B cell (primary cell): Measurements from ENCODE around the gene MTHFD1L. TPM values are rescaled to one million over a fixed set of nuclear protein-coding genes. Genes with fewer than 3 reads are reported as not detected.

Experiments used
- ATAC-seq: fragments of 200-7000 bp; cut with Tn5 transposase; one replicate; pipeline ENCODE4 v1.10.0; 2021; ENCODE audit warnings: low read depth, mild to moderate bottlenecking, moderate number of reproducible peaks, moderate library complexity
- CTCF ChIA-PET: fragments of 350-600 bp; sonication (Branson Sonifier 250); formaldehyde crosslinking; loops from one replicate; lab custom pipeline; 2021; ENCODE audit warnings: antibody characterized with exemption, inconsistent platforms; lab: Charles Lee
- POLR2A ChIA-PET: fragments of 350-600 bp; sonication (Branson Sonifier 250); formaldehyde crosslinking; loops from one replicate; lab custom pipeline; 2021; ENCODE audit warnings: antibody characterized with exemption; lab: Charles Lee
- DNase-seq: peaks from one replicate; pipeline ENCODE4 v3.0.0; 2013
- H2AFZ ChIP-seq: 2 replicates; pipeline ENCODE4 v1.6.1; 2012; ENCODE audit warnings: mild to moderate bottlenecking, low read depth, low read length; ENCODE audit not compliant: insufficient read depth, poor library complexity, severe bottlenecking
- H3K27ac ChIP-seq, 2 donors: 1 replicate in 1 of 2; 2 replicates in 1 of 2; pipeline ENCODE4 v1.5.1; 2012 to 2013; ENCODE audit warnings: low read length in 2 of 2, mild to moderate bottlenecking in 2 of 2, moderate library complexity in 1 of 2
- H3K27me3 ChIP-seq, 4 experiments: fragments of 200-600 bp in 1 of 4; sonication (generic) in 1 of 4; replicated peaks in 1 of 4; 1 replicate in 2 of 4; 2 replicates in 2 of 4; pipeline versions ENCODE4 v1.6.1 to v1.7.0; 2013 to 2016; ENCODE audit warnings: low read length in 3 of 4, mild to moderate bottlenecking in 2 of 4, mixed read lengths in 1 of 4, moderate library complexity in 1 of 4; ENCODE audit not compliant: insufficient read depth in 4 of 4, control insufficient read depth in 3 of 4; ENCODE audit errors: control extremely low read depth in 1 of 4
- H3K36me3 ChIP-seq, 2 experiments: replicated peaks in 1 of 2; 1 replicate in 1 of 2; 2 replicates in 1 of 2; pipeline versions ENCODE4 v1.6.1 to v1.7.1; 2013; ENCODE audit warnings: low read length in 1 of 2; ENCODE audit not compliant: insufficient read depth in 2 of 2, control insufficient read depth in 1 of 2; ENCODE audit errors: control extremely low read depth in 1 of 2, extremely low read depth in 1 of 2
- H3K4me1 ChIP-seq, 2 donors: fragments of 200-600 bp in 1 of 2; sonication (generic) in 1 of 2; 1 replicate in 1 of 2; 2 replicates in 1 of 2; pipeline versions ENCODE4 v1.5.1 to v1.6.1; 2013 to 2017; ENCODE audit warnings: low read length in 2 of 2; ENCODE audit not compliant: control insufficient read depth in 2 of 2, insufficient read depth in 2 of 2
- H3K4me2 ChIP-seq: replicated peaks from 2 replicates; pipeline ENCODE3; 2012; ENCODE audit warnings: mild to moderate bottlenecking, low read depth, low read length; ENCODE audit not compliant: poor library complexity, severe bottlenecking
- H3K4me3 ChIP-seq, 5 experiments: fragments of 200-600 bp in 1 of 5; sonication (generic) in 1 of 5; 1 replicate in 3 of 5; 2 replicates in 2 of 5; pipeline versions ENCODE4 v1.5.1 to v1.7.0; 2011 to 2016; ENCODE audit warnings: low read length in 4 of 5, mild to moderate bottlenecking in 4 of 5, low read depth in 2 of 5, control low read depth in 1 of 5, moderate library complexity in 1 of 5; ENCODE audit not compliant: insufficient read depth in 1 of 5; ENCODE audit errors: control extremely low read depth in 1 of 5, extremely low read depth in 1 of 5
- H3K79me2 ChIP-seq: fragments of 200-600 bp; sonication (generic); one replicate; pipeline ENCODE4 v1.6.0; 2016; ENCODE audit warnings: low read length; ENCODE audit not compliant: control insufficient read depth, insufficient read depth
- H3K9ac ChIP-seq: fragments of 200-600 bp; sonication (generic); 2 replicates; pipeline ENCODE4 v1.6.1; 2017; ENCODE audit warnings: mild to moderate bottlenecking, low read length, moderate library complexity
- H3K9me3 ChIP-seq, 3 donors: one replicate each; pipeline versions ENCODE4 v1.6.1 to v1.7.1; 2013; ENCODE audit warnings: low read length in 2 of 3; ENCODE audit not compliant: control insufficient read depth in 2 of 3, insufficient read depth in 1 of 3; ENCODE audit errors: control extremely low read depth in 1 of 3
- H4K20me1 ChIP-seq: 2 replicates; pipeline ENCODE4 v1.6.0; 2012; ENCODE audit warnings: mild to moderate bottlenecking, low read length; ENCODE audit not compliant: insufficient read depth, control insufficient read depth, poor library complexity, severe bottlenecking
- H3K27ac Mint-ChIP-seq: one replicate; pipeline ENCODE4 v1.8.0; 2021; ENCODE audit warnings: mixed read lengths
- H3K27me3 Mint-ChIP-seq: one replicate; pipeline ENCODE4 v1.8.0; 2021; ENCODE audit warnings: mixed read lengths
- H3K4me1 Mint-ChIP-seq: one replicate; pipeline ENCODE4 v1.8.0; 2021; ENCODE audit warnings: mixed read lengths
- H3K4me3 Mint-ChIP-seq: one replicate; pipeline ENCODE4 v1.8.0; 2021; ENCODE audit warnings: mixed read lengths
- H3K9me3 Mint-ChIP-seq: one replicate; pipeline ENCODE4 v1.8.0; 2022; ENCODE audit warnings: mixed read lengths; ENCODE audit not compliant: insufficient read depth
- EZH2 ChIP-seq: IDR thresholded peaks from 2 replicates; pipeline ENCODE4 v1.6.1; 2012; ENCODE audit warnings: borderline replicate concordance, low read depth, mild to moderate bottlenecking, moderate library complexity, low read length; ENCODE audit not compliant: insufficient read depth, poor library complexity, severe bottlenecking
- WGBS: methylation state at CpG from one replicate; pipeline ENCODE4 v1.1.5; 2013; ENCODE audit warnings: missing lambda C conversion rate; ENCODE audit not compliant: insufficient coverage; 5-methylcytosine and 5-hydroxymethylcytosine counted together
- intact Hi-C: fragments of 100-400 bp; cut with micrococcal nuclease; formaldehyde crosslinking; loops from one replicate; pipeline ENCODE4 v1.10.0; 2022
- polyA plus RNA-seq: library from polyadenylated mRNA; depleted of rRNA; stranded (reverse); fragments of >200 nt; gene quantifications from 2 replicates; pipeline ENCODE4 v1.2.3, GENCODE V29; 2012
- total RNA-seq, 2 donors: library from RNA; stranded (reverse); fragments of 120-200 nt in 1 of 2; gene quantifications; 1 replicate in 1 of 2; 2 replicates in 1 of 2; pipeline versions ENCODE4 v1.2.3 to v1.2.4, GENCODE V29; 2013 to 2022
- TF ChIP-seq, protein P1 (sequence below): fragments of 200-600 bp; IDR thresholded peaks from one replicate; pipeline ENCODE4 v1.8.0; 2022; ENCODE audit warnings: antibody characterized with exemption, mild to moderate bottlenecking

MTHFD1L gene
- total and polyA plus RNA-seq, 2 donors (not counting 1 experiment from before 2014, with no cell fraction given): 2.9 to 16.1 TPM

DNA sequence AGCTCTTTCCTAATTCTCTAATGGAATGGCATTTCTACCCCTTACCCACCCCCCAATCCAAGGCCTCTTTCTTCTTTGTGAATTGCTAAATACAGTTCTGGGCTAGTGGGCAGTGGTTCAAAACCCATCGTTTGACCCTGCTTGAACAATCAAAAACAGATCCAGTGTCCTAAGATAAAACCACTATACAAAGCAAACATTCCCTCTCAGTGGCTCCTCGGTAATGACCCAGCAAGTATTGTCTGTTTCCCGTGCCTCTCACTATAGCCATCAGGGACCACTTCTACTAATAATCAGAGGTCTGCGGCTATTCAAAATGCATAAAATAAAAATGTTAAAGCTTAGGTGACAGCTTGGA lies 230.7 kb downstream of the MTHFD1L start:
- Mint-ChIP-seq H3K27ac (no peak overlapping the region), H3K9me3 (peaks cover 3% of the 10 kb centered on the region), H3K4me3 (no peak overlapping the region), H3K27me3 (no peaks in the 10 kb centered on the region), H3K4me1 (peaks cover 2% of the 10 kb centered on the region)
- Histone ChIP-seq H3K4me2 (no peak overlapping the region), H2AFZ (no peak overlapping the region), H3K9ac (no peak overlapping the region), H3K27ac (no peak overlapping the region), H3K79me2 (no peaks in the 10 kb centered on the region), H4K20me1 (no peaks in the 10 kb centered on the region), H3K27me3 (no peaks in the 10 kb centered on the region), H3K9me3 (no peaks in the 10 kb centered on the region), H3K4me3 (no peak overlapping the region), H3K4me1 (no peaks in the 10 kb centered on the region), H3K36me3 (peaks cover 3% of the 10 kb centered on the region in 2 experiments)
- ATAC-seq: no peak
- CTCF ChIA-PET: interaction anchor here (1.0 kb wide), 1 partner anchor 81 kb away, joined by 3 read pairs; no protein-coding TSS in a partner anchor
- TF ChIP-seq, protein P1, sequence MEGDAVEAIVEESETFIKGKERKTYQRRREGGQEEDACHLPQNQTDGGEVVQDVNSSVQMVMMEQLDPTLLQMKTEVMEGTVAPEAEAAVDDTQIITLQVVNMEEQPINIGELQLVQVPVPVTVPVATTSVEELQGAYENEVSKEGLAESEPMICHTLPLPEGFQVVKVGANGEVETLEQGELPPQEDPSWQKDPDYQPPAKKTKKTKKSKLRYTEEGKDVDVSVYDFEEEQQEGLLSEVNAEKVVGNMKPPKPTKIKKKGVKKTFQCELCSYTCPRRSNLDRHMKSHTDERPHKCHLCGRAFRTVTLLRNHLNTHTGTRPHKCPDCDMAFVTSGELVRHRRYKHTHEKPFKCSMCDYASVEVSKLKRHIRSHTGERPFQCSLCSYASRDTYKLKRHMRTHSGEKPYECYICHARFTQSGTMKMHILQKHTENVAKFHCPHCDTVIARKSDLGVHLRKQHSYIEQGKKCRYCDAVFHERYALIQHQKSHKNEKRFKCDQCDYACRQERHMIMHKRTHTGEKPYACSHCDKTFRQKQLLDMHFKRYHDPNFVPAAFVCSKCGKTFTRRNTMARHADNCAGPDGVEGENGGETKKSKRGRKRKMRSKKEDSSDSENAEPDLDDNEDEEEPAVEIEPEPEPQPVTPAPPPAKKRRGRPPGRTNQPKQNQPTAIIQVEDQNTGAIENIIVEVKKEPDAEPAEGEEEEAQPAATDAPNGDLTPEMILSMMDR: no peak
- TF ChIP-seq EZH2: no peak
- no peak for DNase-seq
- POLR2A ChIA-PET: no interaction called here
- intact Hi-C loops: no loop called here
- 100% methylated on average over 1 of the region's 4 CpGs for WGBS

- Histone ChIP-seq H3K79me2 (no peaks in the 10 kb centered on the region), H3K27me3 (no peaks in the 10 kb centered on the region), H3K27ac (no peak overlapping the region), H3K4me1 (no peaks in the 10 kb centered on the region), H3K4me2 (no peak overlapping the region), H4K20me1 (no peaks in the 10 kb centered on the region), H3K9ac (no peak overlapping the region), H2AFZ (no peak overlapping the region), H3K36me3 (peaks cover 3% of the 10 kb centered on the region in 2 experiments), H3K4me3 (no peak overlapping the region), H3K9me3 (no peaks in the 10 kb centered on the region)
- Mint-ChIP-seq H3K4me3 (no peak overlapping the region), H3K9me3 (peaks cover 3% of the 10 kb centered on the region), H3K4me1 (peaks cover 1% of the 10 kb centered on the region), H3K27ac (no peak overlapping the region), H3K27me3 (no peaks in the 10 kb centered on the region)
- TF ChIP-seq EZH2: no peak
- ChIA-PET POLR2A (no interaction called here), CTCF (no interaction called here)
- 100% methylated on average over 1 of the region's 8 CpGs for WGBS
- intact Hi-C loops: no loop called here
- ATAC-seq: no peak
- DNase-seq: no peak
These were observed 231.4 kb downstream of the MTHFD1L start for GRCh38 chr6:151096691-151097606.
